SK-N-SH (cell line): ENCODE data around the gene SON. TPM values are rescaled to one million over a fixed set of nuclear protein-coding genes. Genes with fewer than 3 reads are reported as not detected.

Source experiments
- CTCF ChIA-PET: fragments of 300-600, 350-600 bp; formaldehyde crosslinking; extraction: SDS; loops from one replicate; lab custom pipeline; 2021; lab: Yijun Ruan, JAX
- POLR2A ChIA-PET: fragments of 350-600 bp; sonication (Branson Sonifier 250); formaldehyde crosslinking; extraction: SDS; loops from one replicate; lab custom pipeline; 2020; ENCODE audit warnings: antibody characterized with exemption, inconsistent platforms; lab: Yijun Ruan, JAX
- DNase-seq: peaks from one replicate; pipeline ENCODE4 v3.0.0; 2012
- H2AFZ ChIP-seq: fragments of 200-600 bp; sonication (generic); 2 replicates; pipeline ENCODE4 v1.8.1; 2016; ENCODE audit warnings: antibody characterized with exemption, mild to moderate bottlenecking, low read depth
- H3F3A ChIP-seq: fragments of 200-600 bp; sonication (generic); replicated peaks from 2 replicates; pipeline ENCODE3; 2016; ENCODE audit warnings: antibody characterized with exemption, mild to moderate bottlenecking; ENCODE audit not compliant: insufficient read depth
- H3K27ac ChIP-seq, 2 experiments: fragments of 200-500 bp in 1 of 2; fragments of 200-600 bp in 1 of 2; sonication (Bioruptor generic) in 1 of 2; sonication (generic), shearing (Covaris generic) in 1 of 2; 2 replicates each; pipeline versions ENCODE4 v1.5.1 to v1.6.1; 2014 to 2016; ENCODE audit warnings: low read depth in 2 of 2, inconsistent platforms in 1 of 2, low read length in 1 of 2, mild to moderate bottlenecking in 1 of 2, mixed read lengths in 1 of 2
- H3K27me3 ChIP-seq: fragments of 200-600 bp; sonication (generic), shearing (Covaris generic); 2 replicates; pipeline ENCODE4 v1.6.1; 2016; ENCODE audit warnings: mixed run types; ENCODE audit not compliant: insufficient read depth
- H3K36me3 ChIP-seq, 2 experiments: fragments of 200-500 bp in 1 of 2; fragments of 200-600 bp in 1 of 2; sonication (Bioruptor generic) in 1 of 2; sonication (generic) in 1 of 2; replicated peaks in 1 of 2; 2 replicates each; pipeline versions ENCODE3 to v1.5.1; 2014 to 2016; ENCODE audit warnings: low read length in 1 of 2, mild to moderate bottlenecking in 1 of 2; ENCODE audit not compliant: insufficient read depth in 2 of 2, control insufficient read depth in 1 of 2
- H3K4me1 ChIP-seq, 2 experiments: fragments of 200-500 bp in 1 of 2; fragments of 200-600 bp in 1 of 2; sonication (Bioruptor generic) in 1 of 2; sonication (generic), shearing (Covaris generic) in 1 of 2; 2 replicates each; pipeline versions ENCODE4 v1.5.1 to v1.6.1; 2014 to 2016; ENCODE audit warnings: low read depth in 1 of 2, low read length in 1 of 2, mixed run types in 1 of 2; ENCODE audit not compliant: insufficient read depth in 2 of 2, control insufficient read depth in 1 of 2
- H3K4me2 ChIP-seq: fragments of 200-600 bp; sonication (generic), shearing (Covaris generic); 2 replicates; pipeline ENCODE4 v1.6.1; 2017; ENCODE audit warnings: mixed run types
- H3K4me3 ChIP-seq, 2 experiments: fragments of 200-500 bp in 1 of 2; fragments of 200-600 bp in 1 of 2; sonication (Bioruptor generic) in 1 of 2; sonication (generic), shearing (Covaris generic) in 1 of 2; 2 replicates each; pipeline versions ENCODE4 v1.5.1 to v1.8.1; 2014 to 2016; ENCODE audit warnings: low read depth in 2 of 2, inconsistent platforms in 1 of 2, low read length in 1 of 2, mild to moderate bottlenecking in 1 of 2, mixed read lengths in 1 of 2, moderate library complexity in 1 of 2
- H3K79me2 ChIP-seq: fragments of 200-600 bp; sonication (generic); 2 replicates; pipeline ENCODE4 v1.8.1; 2017; ENCODE audit warnings: mild to moderate bottlenecking; ENCODE audit not compliant: insufficient read depth
- H3K9ac ChIP-seq: fragments of 200-600 bp; sonication (generic); 2 replicates; pipeline ENCODE4 v1.6.1; 2017; ENCODE audit warnings: mixed run types
- H3K9me2 ChIP-seq: fragments of 200-600 bp; sonication (generic); 2 replicates; pipeline ENCODE4 v1.6.1; 2017; ENCODE audit warnings: mixed run types
- H3K9me3 ChIP-seq: fragments of 200-600 bp; sonication (generic); 2 replicates; pipeline ENCODE4 v1.6.1; 2017; ENCODE audit warnings: mixed run types, mild to moderate bottlenecking, moderate library complexity
- H4K20me1 ChIP-seq: fragments of 200-600 bp; sonication (generic); 2 replicates; pipeline ENCODE4 v1.6.1; 2017; ENCODE audit warnings: mild to moderate bottlenecking, mixed run types; ENCODE audit not compliant: insufficient read depth
- ELF1 ChIP-seq: IDR thresholded peaks from 2 replicates; pipeline ENCODE4 v1.4.0; 2012
- EP300 ChIP-seq, 2 experiments: IDR thresholded peaks; 2 replicates each; pipeline versions ENCODE4 v1.4.0 to v1.6.1; 2012; ENCODE audit warnings: borderline replicate concordance in 1 of 2, low read depth in 1 of 2, low read length in 1 of 2
- FOSL2 ChIP-seq: IDR thresholded peaks from 2 replicates; pipeline ENCODE4 v1.4.0; 2012; ENCODE audit warnings: low read depth, mild to moderate bottlenecking, moderate library complexity, borderline replicate concordance
- FOXM1 ChIP-seq: IDR thresholded peaks from 2 replicates; pipeline ENCODE4 v1.4.0; 2012; ENCODE audit warnings: low read depth, mild to moderate bottlenecking
- MEF2A ChIP-seq: IDR thresholded peaks from 2 replicates; pipeline ENCODE4 v1.4.0; 2012; ENCODE audit warnings: low read depth, borderline replicate concordance
- NFIC ChIP-seq: IDR thresholded peaks from 2 replicates; pipeline ENCODE4 v1.4.0; 2012; ENCODE audit warnings: borderline replicate concordance
- RAD21 ChIP-seq: IDR thresholded peaks from 2 replicates; pipeline ENCODE4 v1.6.1; 2012; ENCODE audit warnings: mild to moderate bottlenecking, low read length
- RCOR1 ChIP-seq: fragments of 150-350 bp; IDR thresholded peaks from 2 replicates; pipeline ENCODE4 v1.6.1; 2017; ENCODE audit warnings: antibody characterized with exemption, low read length
- RXRA ChIP-seq: IDR thresholded peaks from 2 replicates; pipeline ENCODE4 v1.4.0; 2012; ENCODE audit warnings: low read depth, mild to moderate bottlenecking, borderline replicate concordance
- SMC3 ChIP-seq: IDR thresholded peaks from 2 replicates; pipeline ENCODE4 v1.6.1; 2012; ENCODE audit warnings: low read depth, low read length, improper control_type of control experiment
- TEAD4 ChIP-seq: IDR thresholded peaks from 2 replicates; pipeline ENCODE4 v1.4.0; 2012; ENCODE audit warnings: mild to moderate bottlenecking, borderline replicate concordance; ENCODE audit not compliant: insufficient read depth
- YY1 ChIP-seq: IDR thresholded peaks from 2 replicates; pipeline ENCODE4 v1.4.0; 2012; ENCODE audit warnings: low read depth, mild to moderate bottlenecking
- WGBS: methylation state at CpG from one replicate; pipeline ENCODE4 v1.1.6; 2017; ENCODE audit warnings: low lambda C conversion rate; 5-methylcytosine and 5-hydroxymethylcytosine counted together
- polyA plus RNA-seq, 3 experiments: library from polyadenylated mRNA; depleted of rRNA; stranded (reverse); fragments of >200 nt; gene quantifications; 2 replicates each; pipeline ENCODE4 v1.2.3, GENCODE V29; 2012
- TF ChIP-seq, protein P1 (sequence below): fragments of 200-600 bp; sonication (generic); IDR thresholded peaks from 2 replicates; pipeline ENCODE4 v1.6.1; 2017; ENCODE audit warnings: antibody characterized with exemption, mild to moderate bottlenecking, moderate library complexity
- TF ChIP-seq, protein P2 (sequence below): IDR thresholded peaks from 2 replicates; pipeline ENCODE4; 2012
- TF ChIP-seq, protein P3 (sequence below): fragments of 150-350 bp; IDR thresholded peaks from 2 replicates; pipeline ENCODE4 v1.6.1; 2016; ENCODE audit warnings: mild to moderate bottlenecking, low read depth, low read length

SON gene
- polyA plus RNA-seq, 1 of the 3 experiments (the other 2 are of a cell fraction), result 45.9 TPM

DNA sequence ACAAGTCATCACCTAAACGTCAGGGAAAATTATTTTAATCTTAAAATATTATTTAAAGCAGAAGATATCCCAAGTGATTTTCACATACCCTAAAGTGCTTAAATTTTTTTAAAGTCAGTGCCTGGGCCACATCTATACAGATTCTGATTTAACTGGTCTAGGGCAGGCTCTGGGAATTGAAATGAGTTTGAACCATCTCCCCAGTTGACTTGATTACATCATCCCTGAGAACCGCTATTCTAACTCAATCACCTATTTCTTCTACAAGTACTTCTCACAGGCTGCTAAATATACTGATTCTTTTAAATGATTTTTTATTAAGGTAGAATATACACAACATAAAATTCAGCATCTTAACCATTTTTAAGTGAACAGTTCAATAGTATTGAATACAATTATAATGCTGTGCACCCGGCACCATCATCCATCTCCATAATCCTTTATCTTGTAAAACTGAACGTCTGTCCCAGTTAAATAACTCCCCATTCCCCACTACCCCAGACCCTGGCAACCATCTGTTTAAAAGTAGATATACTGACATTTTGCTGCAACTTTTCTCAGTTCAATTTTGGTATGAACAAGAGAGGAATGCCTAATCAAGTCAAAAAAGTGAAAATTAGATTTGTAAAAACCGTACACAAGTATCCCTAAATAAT, 20.4 kb upstream of the SON start:
- Histone ChIP-seq H3K27me3 (no peaks in the 10 kb centered on the region), H3K9me2 (no peaks in the 10 kb centered on the region), H3K27ac (no peak overlapping the region), H4K20me1 (no peaks in the 10 kb centered on the region), H3K9me3 (no peaks in the 10 kb centered on the region), H3K4me2 (no peak overlapping the region), H3K4me1 (no peaks in the 10 kb centered on the region), H3K79me2 (no peaks in the 10 kb centered on the region), H3K4me3 (no peak overlapping the region), H2AFZ (no peak overlapping the region), H3F3A (peaks cover 12% of the 10 kb centered on the region), H3K36me3 (peaks cover 52 to 66% of the 10 kb centered on the region in 2 experiments), H3K9ac (no peak overlapping the region)
- no peak for DNase-seq
- CTCF ChIA-PET, result no interaction called here
- no peak for TF ChIP-seq FOSL2
- TF ChIP-seq, protein P1, sequence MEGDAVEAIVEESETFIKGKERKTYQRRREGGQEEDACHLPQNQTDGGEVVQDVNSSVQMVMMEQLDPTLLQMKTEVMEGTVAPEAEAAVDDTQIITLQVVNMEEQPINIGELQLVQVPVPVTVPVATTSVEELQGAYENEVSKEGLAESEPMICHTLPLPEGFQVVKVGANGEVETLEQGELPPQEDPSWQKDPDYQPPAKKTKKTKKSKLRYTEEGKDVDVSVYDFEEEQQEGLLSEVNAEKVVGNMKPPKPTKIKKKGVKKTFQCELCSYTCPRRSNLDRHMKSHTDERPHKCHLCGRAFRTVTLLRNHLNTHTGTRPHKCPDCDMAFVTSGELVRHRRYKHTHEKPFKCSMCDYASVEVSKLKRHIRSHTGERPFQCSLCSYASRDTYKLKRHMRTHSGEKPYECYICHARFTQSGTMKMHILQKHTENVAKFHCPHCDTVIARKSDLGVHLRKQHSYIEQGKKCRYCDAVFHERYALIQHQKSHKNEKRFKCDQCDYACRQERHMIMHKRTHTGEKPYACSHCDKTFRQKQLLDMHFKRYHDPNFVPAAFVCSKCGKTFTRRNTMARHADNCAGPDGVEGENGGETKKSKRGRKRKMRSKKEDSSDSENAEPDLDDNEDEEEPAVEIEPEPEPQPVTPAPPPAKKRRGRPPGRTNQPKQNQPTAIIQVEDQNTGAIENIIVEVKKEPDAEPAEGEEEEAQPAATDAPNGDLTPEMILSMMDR, result no peak
- TF ChIP-seq MEF2A, result no peak
- TF ChIP-seq TEAD4, result no peak
- no peak for TF ChIP-seq FOXM1
- TF ChIP-seq ELF1, result no peak
- no peak for TF ChIP-seq EP300 (IDR thresholded peaks at IDR 0.05; ENCODE audit: borderline replicate concordance in 1 of 2, low read depth in 1 of 2, low read length in 1 of 2)
- no peak for TF ChIP-seq SMC3
- TF ChIP-seq, protein P2, sequence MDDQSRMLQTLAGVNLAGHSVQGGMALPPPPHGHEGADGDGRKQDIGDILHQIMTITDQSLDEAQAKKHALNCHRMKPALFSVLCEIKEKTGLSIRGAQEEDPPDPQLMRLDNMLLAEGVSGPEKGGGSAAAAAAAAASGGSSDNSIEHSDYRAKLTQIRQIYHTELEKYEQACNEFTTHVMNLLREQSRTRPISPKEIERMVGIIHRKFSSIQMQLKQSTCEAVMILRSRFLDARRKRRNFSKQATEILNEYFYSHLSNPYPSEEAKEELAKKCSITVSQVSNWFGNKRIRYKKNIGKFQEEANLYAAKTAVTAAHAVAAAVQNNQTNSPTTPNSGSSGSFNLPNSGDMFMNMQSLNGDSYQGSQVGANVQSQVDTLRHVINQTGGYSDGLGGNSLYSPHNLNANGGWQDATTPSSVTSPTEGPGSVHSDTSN, result no peak
- no peak for TF ChIP-seq RCOR1
- no peak for TF ChIP-seq YY1
- TF ChIP-seq RXRA, result no peak
- no peak for TF ChIP-seq NFIC
- TF ChIP-seq, protein P3, sequence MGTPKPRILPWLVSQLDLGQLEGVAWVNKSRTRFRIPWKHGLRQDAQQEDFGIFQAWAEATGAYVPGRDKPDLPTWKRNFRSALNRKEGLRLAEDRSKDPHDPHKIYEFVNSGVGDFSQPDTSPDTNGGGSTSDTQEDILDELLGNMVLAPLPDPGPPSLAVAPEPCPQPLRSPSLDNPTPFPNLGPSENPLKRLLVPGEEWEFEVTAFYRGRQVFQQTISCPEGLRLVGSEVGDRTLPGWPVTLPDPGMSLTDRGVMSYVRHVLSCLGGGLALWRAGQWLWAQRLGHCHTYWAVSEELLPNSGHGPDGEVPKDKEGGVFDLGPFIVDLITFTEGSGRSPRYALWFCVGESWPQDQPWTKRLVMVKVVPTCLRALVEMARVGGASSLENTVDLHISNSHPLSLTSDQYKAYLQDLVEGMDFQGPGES, result no peak
- TF ChIP-seq RAD21, result no peak
- POLR2A ChIA-PET, result no interaction called here
- WGBS, result 94% methylated on average over 5 of the region's 5 CpGs
